Stimulated activated CD4-positive, alpha-beta T cell treated with anti-CD3 and anti-CD28 coated beads, Interleukin-15, amount 100 ng/mL, for 1 hour (primary cell): ENCODE measurements around the gene FPGS.

Experiments used
- DNase-seq, 2 donors: peaks; one replicate each; pipeline ENCODE4 v3.0.0-alpha.2; 2020; ENCODE audit warnings: low read depth in 1 of 2, low spot score in 1 of 2

FPGS gene

GRCh38 chr9:127809540-127810377 lies 7.1 kb downstream of the FPGS start:
- DNase-seq: no peak

- no peak for DNase-seq
Observed at GRCh38 chr9:127810378-127811187, 7.9 kb downstream of the FPGS start.

GRCh38 chr9:127812011-127812410 lies 9.3 kb downstream of the FPGS start:
- DNase-seq: no peak

- no peak for DNase-seq
Observed at GRCh38 chr9:127812936-127813675, 10.4 kb downstream of the FPGS start.

GRCh38 chr9:127813686-127814226 lies 11.1 kb downstream of the FPGS start:
- no peak for DNase-seq

GRCh38 chr9:127814619-127815511 lies 12.2 kb downstream of the FPGS start:
- no peak for DNase-seq

GRCh38 chr9:127815512-127816361 lies 13.1 kb downstream of the FPGS start:
- no peak for DNase-seq

- DNase-seq: no peak
Observed at GRCh38 chr9:127816362-127816725, 13.7 kb downstream of the FPGS start.

GRCh38 chr9:127816728-127817127 lies 14.0 kb downstream of the FPGS start:
- no peak for DNase-seq

- no peak for DNase-seq
Observed at GRCh38 chr9:127817881-127818434, 15.3 kb downstream of the FPGS start.

GRCh38 chr9:127818574-127818973 lies 15.9 kb downstream of the FPGS start:
- DNase-seq: no peak

- no peak for DNase-seq
Observed at GRCh38 chr9:127822108-127822507, 19.4 kb downstream of the FPGS start.

- DNase-seq: no peak
Observed at GRCh38 chr9:127825319-127826051, 22.8 kb downstream of the FPGS start.

GRCh38 chr9:127826253-127826913 lies 23.7 kb downstream of the FPGS start:
- DNase-seq: no peak

- no peak for DNase-seq
Observed at GRCh38 chr9:127828262-127829031, 25.8 kb downstream of the FPGS start.

GRCh38 chr9:127829205-127829906 lies 26.7 kb downstream of the FPGS start:
- no peak for DNase-seq

GRCh38 chr9:127832248-127832647 lies 29.6 kb downstream of the FPGS start:
- no peak for DNase-seq
